ENCODE measurements around the gene MAEL.
A peak's percentile ranks its signal among the peaks of the same experiment; 100 is the strongest.

Gene MAEL

DNA sequence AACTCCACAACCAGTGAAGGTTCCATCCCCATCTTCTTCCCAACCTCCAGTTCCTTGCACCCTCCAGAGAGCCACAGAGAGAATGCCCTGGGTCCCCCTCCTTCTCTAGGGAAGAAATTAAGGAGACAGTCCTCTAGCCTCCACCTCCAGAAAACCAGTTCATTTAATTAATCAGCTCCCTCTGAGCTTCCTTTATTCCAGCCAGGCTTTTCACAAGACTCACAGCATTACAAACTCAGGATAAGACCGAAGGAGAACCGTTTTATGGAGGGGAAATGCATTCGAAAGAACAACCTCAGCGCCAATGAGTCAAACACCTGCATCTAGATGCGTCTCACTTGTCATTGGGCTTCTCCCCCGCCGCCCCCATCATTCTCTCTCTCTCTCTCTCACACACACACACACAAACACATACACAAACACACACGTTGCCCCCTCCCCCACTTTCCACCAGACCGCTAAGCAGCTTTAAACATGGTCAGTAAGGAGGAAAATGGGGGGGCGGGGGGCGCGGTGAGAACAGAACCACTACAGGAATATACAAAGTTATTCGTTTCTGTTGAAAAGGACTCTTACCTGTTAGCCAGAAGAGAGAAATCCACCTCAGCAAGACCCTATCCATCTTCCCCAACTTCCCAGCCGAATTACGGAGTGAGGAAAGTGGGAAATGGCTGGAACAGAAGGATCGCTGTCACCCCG, 14.3 kb upstream of the MAEL start (continued):
- TF ChIP-seq, protein P1, sequence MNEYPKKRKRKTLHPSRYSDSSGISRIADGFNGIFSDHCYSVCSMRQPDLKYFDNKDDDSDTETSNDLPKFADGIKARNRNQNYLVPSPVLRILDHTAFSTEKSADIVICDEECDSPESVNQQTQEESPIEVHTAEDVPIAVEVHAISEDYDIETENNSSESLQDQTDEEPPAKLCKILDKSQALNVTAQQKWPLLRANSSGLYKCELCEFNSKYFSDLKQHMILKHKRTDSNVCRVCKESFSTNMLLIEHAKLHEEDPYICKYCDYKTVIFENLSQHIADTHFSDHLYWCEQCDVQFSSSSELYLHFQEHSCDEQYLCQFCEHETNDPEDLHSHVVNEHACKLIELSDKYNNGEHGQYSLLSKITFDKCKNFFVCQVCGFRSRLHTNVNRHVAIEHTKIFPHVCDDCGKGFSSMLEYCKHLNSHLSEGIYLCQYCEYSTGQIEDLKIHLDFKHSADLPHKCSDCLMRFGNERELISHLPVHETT (tag by site-specific recombination; IDR thresholded peaks at IDR 0.05), result no peak
- no peak for TF ChIP-seq ZNF707 (tag by site-specific recombination; IDR thresholded peaks at IDR 0.05)
- no peak for TF ChIP-seq SP3 (tag by site-specific recombination; IDR thresholded peaks at IDR 0.05)
- TF ChIP-seq YY2 (tag by site-specific recombination; IDR thresholded peaks at IDR 0.05), result no peak
- no peak for TF ChIP-seq ZNF248 (tag by site-specific recombination; IDR thresholded peaks at IDR 0.05)
- TF ChIP-seq ZNF776 (tag by site-specific recombination; IDR thresholded peaks at IDR 0.05; ENCODE audit: borderline replicate concordance), result no peak
- no peak for TF ChIP-seq SALL2 (tag by site-specific recombination; IDR thresholded peaks at IDR 0.05; ENCODE audit: borderline replicate concordance)
- peak; percentile 35 for TF ChIP-seq ZBTB20 (tag by site-specific recombination; IDR thresholded peaks at IDR 0.05)
- TF ChIP-seq ZNF10 (tag by site-specific recombination; IDR thresholded peaks at IDR 0.05), result no peak
- peak; percentile 38; the same call in 1 of the 2 replicates for TF ChIP-seq SP7 (tag by site-specific recombination; IDR thresholded peaks at IDR 0.05)
- TF ChIP-seq ZNF175 (tag by site-specific recombination; IDR thresholded peaks at IDR 0.05), result no peak
- no peak for TF ChIP-seq ZNF449 (tag by site-specific recombination; IDR thresholded peaks at IDR 0.05)
- TF ChIP-seq, protein P2, sequence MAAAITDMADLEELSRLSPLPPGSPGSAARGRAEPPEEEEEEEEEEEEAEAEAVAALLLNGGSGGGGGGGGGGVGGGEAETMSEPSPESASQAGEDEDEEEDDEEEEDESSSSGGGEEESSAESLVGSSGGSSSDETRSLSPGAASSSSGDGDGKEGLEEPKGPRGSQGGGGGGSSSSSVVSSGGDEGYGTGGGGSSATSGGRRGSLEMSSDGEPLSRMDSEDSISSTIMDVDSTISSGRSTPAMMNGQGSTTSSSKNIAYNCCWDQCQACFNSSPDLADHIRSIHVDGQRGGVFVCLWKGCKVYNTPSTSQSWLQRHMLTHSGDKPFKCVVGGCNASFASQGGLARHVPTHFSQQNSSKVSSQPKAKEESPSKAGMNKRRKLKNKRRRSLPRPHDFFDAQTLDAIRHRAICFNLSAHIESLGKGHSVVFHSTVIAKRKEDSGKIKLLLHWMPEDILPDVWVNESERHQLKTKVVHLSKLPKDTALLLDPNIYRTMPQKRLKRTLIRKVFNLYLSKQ (tag by site-specific recombination; IDR thresholded peaks at IDR 0.05; ENCODE audit: borderline replicate concordance), result no peak
- TF ChIP-seq ZNF416 (tag by site-specific recombination; IDR thresholded peaks at IDR 0.05), result no peak
- no peak for TF ChIP-seq ZNF391 (tag by site-specific recombination; IDR thresholded peaks at IDR 0.05; ENCODE audit: borderline replicate concordance, low read depth)
- peak; percentile 74; the same call in 1 of the 2 replicates for TF ChIP-seq ZBTB10 (tag by site-specific recombination; IDR thresholded peaks at IDR 0.05)
- TF ChIP-seq BCL11A (tag by site-specific recombination; IDR thresholded peaks at IDR 0.05; ENCODE audit: low read depth), result no peak
- TF ChIP-seq ZFHX2 (tag by site-specific recombination; conservative IDR thresholded peaks at IDR 0.05), result peak; percentile 91
- no peak for TF ChIP-seq ZBTB6 (tag by site-specific recombination; IDR thresholded peaks at IDR 0.05)
- no peak for TF ChIP-seq ZSCAN5A (tag by site-specific recombination; IDR thresholded peaks at IDR 0.05)
- no peak for TF ChIP-seq ZFP69B (tag by site-specific recombination; IDR thresholded peaks at IDR 0.05)
- TF ChIP-seq GLIS1 (tag by site-specific recombination; IDR thresholded peaks at IDR 0.05), result no peak
- TF ChIP-seq ZNF658 (tag by site-specific recombination; IDR thresholded peaks at IDR 0.05), result no peak
- no peak for TF ChIP-seq MEIS1 (CRISPR knock-in tag; IDR thresholded peaks at IDR 0.05; ENCODE audit: borderline replicate concordance)
- TF ChIP-seq, protein P3, sequence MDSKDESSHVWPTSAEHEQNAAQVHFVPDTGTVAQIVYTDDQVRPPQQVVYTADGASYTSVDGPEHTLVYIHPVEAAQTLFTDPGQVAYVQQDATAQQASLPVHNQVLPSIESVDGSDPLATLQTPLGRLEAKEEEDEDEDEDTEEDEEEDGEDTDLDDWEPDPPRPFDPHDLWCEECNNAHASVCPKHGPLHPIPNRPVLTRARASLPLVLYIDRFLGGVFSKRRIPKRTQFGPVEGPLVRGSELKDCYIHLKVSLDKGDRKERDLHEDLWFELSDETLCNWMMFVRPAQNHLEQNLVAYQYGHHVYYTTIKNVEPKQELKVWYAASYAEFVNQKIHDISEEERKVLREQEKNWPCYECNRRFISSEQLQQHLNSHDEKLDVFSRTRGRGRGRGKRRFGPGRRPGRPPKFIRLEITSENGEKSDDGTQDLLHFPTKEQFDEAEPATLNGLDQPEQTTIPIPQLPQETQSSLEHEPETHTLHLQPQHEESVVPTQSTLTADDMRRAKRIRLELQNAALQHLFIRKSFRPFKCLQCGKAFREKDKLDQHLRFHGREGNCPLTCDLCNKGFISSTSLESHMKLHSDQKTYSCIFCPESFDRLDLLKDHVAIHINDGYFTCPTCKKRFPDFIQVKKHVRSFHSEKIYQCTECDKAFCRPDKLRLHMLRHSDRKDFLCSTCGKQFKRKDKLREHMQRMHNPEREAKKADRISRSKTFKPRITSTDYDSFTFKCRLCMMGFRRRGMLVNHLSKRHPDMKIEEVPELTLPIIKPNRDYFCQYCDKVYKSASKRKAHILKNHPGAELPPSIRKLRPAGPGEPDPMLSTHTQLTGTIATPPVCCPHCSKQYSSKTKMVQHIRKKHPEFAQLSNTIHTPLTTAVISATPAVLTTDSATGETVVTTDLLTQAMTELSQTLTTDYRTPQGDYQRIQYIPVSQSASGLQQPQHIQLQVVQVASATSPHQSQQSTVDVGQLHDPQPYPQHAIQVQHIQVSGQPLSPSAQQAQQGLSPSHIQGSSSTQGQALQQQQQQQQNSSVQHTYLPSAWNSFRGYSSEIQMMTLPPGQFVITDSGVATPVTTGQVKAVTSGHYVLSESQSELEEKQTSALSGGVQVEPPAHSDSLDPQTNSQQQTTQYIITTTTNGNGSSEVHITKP (tag by site-specific recombination; IDR thresholded peaks at IDR 0.05), result peak; percentile 33; the same call in 1 of the 2 replicates
- TF ChIP-seq RBAK (tag by site-specific recombination; IDR thresholded peaks at IDR 0.05), result no peak

Data from HEK293 (cell line).